AG09309 (cell line): ENCODE results near the gene SEPTIN1.

ENCODE experiments used
- DNase-seq: peaks from one replicate; pipeline ENCODE4 v3.0.0-alpha.2; 2010; ENCODE audit warnings: low read depth
- H3K4me3 ChIP-seq: 2 replicates; pipeline ENCODE4 v1.5.1; 2011; ENCODE audit warnings: mild to moderate bottlenecking, low read depth, low read length, moderate library complexity; ENCODE audit not compliant: control insufficient read depth
- CTCF ChIP-seq: IDR thresholded peaks from 2 replicates; pipeline ENCODE4 v1.5.1; 2011; ENCODE audit warnings: mild to moderate bottlenecking, low read depth, low read length, inconsistent platforms; ENCODE audit not compliant: insufficient read depth, control insufficient read depth; ENCODE audit errors: missing control alignments

The SEPTIN1 gene

GRCh38 chr16:30369938-30370455 lies 12.4 kb downstream of the SEPTIN1 start:
- no peak for TF ChIP-seq CTCF
- peak overlapping the region; percentile 86 for H3K4me3 ChIP-seq
- no peak for DNase-seq

- no peak for TF ChIP-seq CTCF
- H3K4me3 ChIP-seq = peak overlapping the region; percentile 86
- no peak for DNase-seq
Measured at GRCh38 chr16:30369091-30369937, 13.0 kb downstream of the SEPTIN1 start.

GRCh38 chr16:30368792-30369090 lies 13.6 kb downstream of the SEPTIN1 start:
- no peak for DNase-seq
- TF ChIP-seq CTCF = no peak
- H3K4me3 ChIP-seq = peak overlapping the region; percentile 86

GRCh38 chr16:30368122-30368791 lies 14.1 kb downstream of the SEPTIN1 start:
- H3K4me3 ChIP-seq = peak overlapping the region; percentile 86
- TF ChIP-seq CTCF = no peak
- no peak for DNase-seq

- peak overlapping the region; percentile 86 for H3K4me3 ChIP-seq
- no peak for DNase-seq
Measured at GRCh38 chr16:30367349-30368009, 14.9 kb downstream of the SEPTIN1 start.

More at GRCh38 chr16:30367349-30368009, 14.9 kb downstream of the SEPTIN1 start:
- no peak for TF ChIP-seq CTCF
